ENCODE data around the gene OPA3. TPM values are rescaled to one million over a fixed set of nuclear protein-coding genes. Genes with fewer than 3 reads are reported as not detected.

The OPA3 gene
- total and polyA plus RNA-seq, 2 donors (not counting 1 experiment from before 2014, with no cell fraction given): 7.3 to 11.2 TPM

DNA sequence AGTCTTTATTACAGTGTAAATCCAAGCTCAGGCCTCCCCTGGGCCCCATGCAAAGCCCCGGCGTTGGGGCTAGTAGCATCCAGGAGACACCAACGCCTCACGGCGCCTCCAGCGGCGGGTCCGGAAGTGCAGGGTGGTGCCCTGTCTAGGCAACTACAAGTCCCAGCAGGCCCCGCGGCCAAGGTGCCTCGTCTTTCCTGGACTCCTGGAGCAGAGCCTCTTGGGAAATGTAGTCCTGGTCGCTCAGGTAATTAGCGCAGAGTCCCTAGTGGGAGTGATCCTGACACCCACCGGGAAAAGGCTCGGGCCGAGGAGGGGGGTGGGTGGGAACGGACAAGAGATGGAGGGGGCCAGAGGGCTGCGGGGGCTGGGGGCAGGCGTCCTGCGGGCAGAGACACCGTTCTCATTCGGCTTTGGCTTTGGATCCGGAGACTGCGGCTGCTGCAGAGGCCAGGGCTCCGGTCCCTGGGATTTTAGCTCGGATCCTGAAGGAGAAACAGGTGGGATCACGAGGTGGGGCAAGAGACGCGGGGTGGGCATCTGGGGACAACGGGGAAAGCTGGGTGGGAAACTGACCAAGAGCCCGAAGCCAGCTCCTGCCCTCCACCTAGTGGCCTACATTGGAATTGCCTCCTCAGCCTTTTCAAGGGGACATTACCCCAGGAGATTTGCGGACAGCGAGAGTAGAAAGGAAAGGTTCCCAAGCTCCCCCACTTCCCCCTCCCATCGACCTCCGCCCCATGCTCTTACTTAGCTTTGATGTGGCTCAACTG lies 99.1 kb downstream of the OPA3 start:
- Histone ChIP-seq H3K27ac (ENCODE audit: low read length in 2 of 2) (no peak overlapping the region), H3K4me2 (replicated peaks; ENCODE audit: low read depth, low read length, poor library complexity, severe bottlenecking) (peak overlapping the region; percentile 92), H3K4me1 (ENCODE audit: control insufficient read depth in 2 of 2, insufficient read depth in 2 of 2, low read length in 2 of 2) (peaks cover 3 to 9% of the 10 kb centered on the region in 2 donors), H3K27me3 (replicated peaks in 1 of 4; ENCODE audit: control extremely low read depth in 1 of 4, control insufficient read depth in 3 of 4, insufficient read depth in 4 of 4, low read length in 3 of 4) (no peaks in the 10 kb centered on the region), H2AFZ (ENCODE audit: insufficient read depth, low read depth, low read length, poor library complexity, severe bottlenecking) (peak overlapping the region; percentile 81), H3K9me3 (ENCODE audit: control extremely low read depth in 1 of 3, control insufficient read depth in 2 of 3, insufficient read depth in 1 of 3, low read length in 2 of 3) (no peaks in the 10 kb centered on the region), H3K36me3 (replicated peaks in 1 of 2; ENCODE audit: control extremely low read depth in 1 of 2, control insufficient read depth in 1 of 2, extremely low read depth in 1 of 2, insufficient read depth in 2 of 2, low read length in 1 of 2) (no peaks in the 10 kb centered on the region), H3K79me2 (ENCODE audit: control insufficient read depth, insufficient read depth, low read length) (no peaks in the 10 kb centered on the region), H3K9ac (ENCODE audit: low read length) (peak overlapping the region; percentile 75), H3K4me3 (ENCODE audit: control extremely low read depth in 1 of 5, extremely low read depth in 1 of 5, insufficient read depth in 1 of 5, low read depth in 2 of 5, low read length in 4 of 5) (peak overlapping the region; percentile 38 to 80 (median 63)), H4K20me1 (ENCODE audit: control insufficient read depth, insufficient read depth, low read length, poor library complexity, severe bottlenecking) (no peaks in the 10 kb centered on the region)
- DNase-seq (peak; percentile 96), ATAC-seq (ENCODE audit: low read depth) (peak; percentile 99)
- Mint-ChIP-seq H3K4me3 (peak overlapping the region; percentile 95), H3K9me3 (ENCODE audit: insufficient read depth) (no peaks in the 10 kb centered on the region), H3K27me3 (no peaks in the 10 kb centered on the region), H3K4me1 (peaks cover 11% of the 10 kb centered on the region), H3K27ac (peak overlapping the region; percentile 76)
- ChIA-PET CTCF (interaction anchor here (0.7 to 6.6 kb wide), 35 partner anchors 7 to 156 kb away, joined by 3 to 99 read pairs (median 4); partner anchors contain the start of genes ERCC1, FOSB, PPM1N and PPP1R13L), POLR2A (interaction anchor here (0.6 to 1.6 kb wide), 6 partner anchors 16 to 1626 kb away, joined by 3 to 10 read pairs (median 5); no protein-coding TSS in a partner anchor)
- intact Hi-C loops (cut with micrococcal nuclease): loop anchor here (1.0 to 10.0 kb wide), 7 partner anchors 17 to 241 kb away; partner anchors contain the start of genes EXOC3L2 and PPP1R13L
- WGBS (ENCODE audit: insufficient coverage): under 1% methylated on average over 30 of the region's 35 CpGs
- TF ChIP-seq EZH2 (IDR thresholded peaks at IDR 0.05; ENCODE audit: borderline replicate concordance, insufficient read depth, low read depth, low read length, poor library complexity, severe bottlenecking): no peak
- TF ChIP-seq, protein P1, sequence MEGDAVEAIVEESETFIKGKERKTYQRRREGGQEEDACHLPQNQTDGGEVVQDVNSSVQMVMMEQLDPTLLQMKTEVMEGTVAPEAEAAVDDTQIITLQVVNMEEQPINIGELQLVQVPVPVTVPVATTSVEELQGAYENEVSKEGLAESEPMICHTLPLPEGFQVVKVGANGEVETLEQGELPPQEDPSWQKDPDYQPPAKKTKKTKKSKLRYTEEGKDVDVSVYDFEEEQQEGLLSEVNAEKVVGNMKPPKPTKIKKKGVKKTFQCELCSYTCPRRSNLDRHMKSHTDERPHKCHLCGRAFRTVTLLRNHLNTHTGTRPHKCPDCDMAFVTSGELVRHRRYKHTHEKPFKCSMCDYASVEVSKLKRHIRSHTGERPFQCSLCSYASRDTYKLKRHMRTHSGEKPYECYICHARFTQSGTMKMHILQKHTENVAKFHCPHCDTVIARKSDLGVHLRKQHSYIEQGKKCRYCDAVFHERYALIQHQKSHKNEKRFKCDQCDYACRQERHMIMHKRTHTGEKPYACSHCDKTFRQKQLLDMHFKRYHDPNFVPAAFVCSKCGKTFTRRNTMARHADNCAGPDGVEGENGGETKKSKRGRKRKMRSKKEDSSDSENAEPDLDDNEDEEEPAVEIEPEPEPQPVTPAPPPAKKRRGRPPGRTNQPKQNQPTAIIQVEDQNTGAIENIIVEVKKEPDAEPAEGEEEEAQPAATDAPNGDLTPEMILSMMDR (IDR thresholded peaks at IDR 0.05): peak; percentile 92

Measured in B cell (primary cell).